Psoas muscle (tissue), 8 donors: ENCODE results near the gene UBE2F. TPM values are rescaled to one million over a fixed set of nuclear protein-coding genes. Genes with fewer than 3 reads are reported as not detected.

ENCODE experiments used
- ATAC-seq, 4 donors: fragments of 200-7000 bp; cut with Tn5 transposase; one replicate each; pipeline ENCODE4 v1.9.1; 2020; ENCODE audit warnings: moderate library complexity in 3 of 4, mild to moderate bottlenecking in 2 of 4
- DNase-seq, 2 donors: peaks; one replicate each; pipeline ENCODE4 v3.0.0-alpha.2; 2020
- H3K27ac ChIP-seq: fragments of 200-600 bp; one replicate; pipeline ENCODE4 v1.8.0; 2022
- H3K27me3 ChIP-seq, 3 donors: fragments of 200-600 bp in 1 of 3; one replicate each; pipeline versions ENCODE4 v1.6.1 to v1.8.0; 2013 to 2022; ENCODE audit warnings: low read length in 2 of 3, mild to moderate bottlenecking in 2 of 3, moderate library complexity in 1 of 3; ENCODE audit not compliant: insufficient read depth in 3 of 3
- H3K36me3 ChIP-seq, 2 donors: fragments of 200-600 bp in 1 of 2; one replicate each; pipeline versions ENCODE4 v1.6.1 to v1.8.0; 2013 to 2022; ENCODE audit warnings: low read depth in 1 of 2, mild to moderate bottlenecking in 1 of 2, moderate library complexity in 1 of 2; ENCODE audit not compliant: insufficient read depth in 1 of 2
- H3K4me1 ChIP-seq: fragments of 200-600 bp; one replicate; pipeline ENCODE4 v1.8.0; 2022
- H3K4me3 ChIP-seq: fragments of 200-600 bp; one replicate; pipeline ENCODE4 v1.8.0; 2022; ENCODE audit warnings: mild to moderate bottlenecking
- H3K9me3 ChIP-seq: fragments of 200-600 bp; one replicate; pipeline ENCODE4 v1.8.0; 2022
- CTCF ChIP-seq: fragments of 200-600 bp; IDR thresholded peaks from one replicate; pipeline ENCODE4 v1.8.0; 2022; ENCODE audit warnings: antibody characterized with exemption
- WGBS, 3 donors: extraction: QIAGEN DNeasy Blood & Tissue Kit; methylation state at CpG; one replicate each; pipeline versions ENCODE4 v1.1.6 to v1.1.7; 2013; 5-methylcytosine and 5-hydroxymethylcytosine counted together
- intact Hi-C, 2 donors: fragments of 100-400 bp; cut with DNase I; formaldehyde crosslinking; loops; one replicate each; pipeline versions ENCODE4 v1.11.0 to v1.14.2; 2022
- polyA plus RNA-seq, 3 donors: library from polyadenylated mRNA; stranded (reverse); fragments of 200-250 nt; gene quantifications; one replicate each; pipeline ENCODE4 v1.2.3, GENCODE V29; 2013
- total RNA-seq, 4 donors: library from RNA; stranded (reverse); fragmentation: NEBNext Ultra II Directional in 2 of 4; extraction: Animal tissue kit (Norgen Biotek cat#: 25700) in 2 of 4; gene quantifications; one replicate each; pipeline versions ENCODE4 v1.2.1 to v1.2.4, GENCODE V29; 2021 to 2023
- donor health status: healthy with polysubstance abuse.
- donor health status: DM: no; HTN: no; CAD: no; lungs with moderate emphysema.
- donor health status: Bipolar disorder and iron deficiency.
- donor health status: healthy.
- donor health status: DM: yes; HTN: yes; CAD: no.
- donor health status: DM: no; HTN: no; CAD: no.
- donor health status: DM: no; HTN: no; CAD: no.
- donor health status: DM: yes; HTN: yes; CAD: no.

The UBE2F gene
- total and polyA plus RNA-seq, 7 donors, result 46.0 to 134 (median 67.5) TPM

- no peaks in the 10 kb centered on the region for H3K9me3 ChIP-seq
- no peak for TF ChIP-seq CTCF
- H3K27ac ChIP-seq, result no peak overlapping the region
- peaks cover 0 to 37% of the 10 kb centered on the region in 2 donors for H3K36me3 ChIP-seq
- H3K4me1 ChIP-seq, result peaks cover 24% of the 10 kb centered on the region
- intact Hi-C loops, result no loop called here
- DNase-seq, result no peak
- H3K4me3 ChIP-seq, result no peak overlapping the region
- 59 to 79% (median 78%) methylated on average over 3 of the region's 3 CpGs for WGBS, 3 donors
- ATAC-seq, result no peak
- H3K27me3 ChIP-seq, result no peaks in the 10 kb centered on the region
Observed at GRCh38 chr2:237972211-237972610, 5.4 kb downstream of the UBE2F start.

- Histone ChIP-seq H3K4me3 (no peak overlapping the region), H3K27ac (no peak overlapping the region), H3K27me3 (no peaks in the 10 kb centered on the region), H3K4me1 (peaks cover 25% of the 10 kb centered on the region), H3K36me3 (peaks cover 0 to 37% of the 10 kb centered on the region in 2 donors), H3K9me3 (no peaks in the 10 kb centered on the region)
- DNase-seq (no peak), ATAC-seq (no peak)
- TF ChIP-seq CTCF, result no peak
- intact Hi-C loops, result no loop called here
- WGBS, 3 donors, result 70 to 73% (median 70%) methylated on average over 10 of the region's 10 CpGs
Observed at GRCh38 chr2:237972936-237973335, 6.1 kb downstream of the UBE2F start.

GRCh38 chr2:237977380-237977779 is 10.6 kb downstream of the UBE2F start:
- ATAC-seq, result no peak
- intact Hi-C loops, result no loop called here

GRCh38 chr2:237978058-237978712 is 11.4 kb downstream of the UBE2F start:
- ATAC-seq (peak in 2 of 4 donors; percentile 24 to 39), DNase-seq (no peak)
- Histone ChIP-seq H3K9me3 (no peaks in the 10 kb centered on the region), H3K27me3 (no peaks in the 10 kb centered on the region), H3K27ac (no peak overlapping the region), H3K4me3 (no peak overlapping the region), H3K36me3 (peaks cover 0 to 33% of the 10 kb centered on the region in 2 donors), H3K4me1 (peaks cover 36% of the 10 kb centered on the region)
- TF ChIP-seq CTCF, result no peak
- intact Hi-C loops, result no loop called here
- WGBS, 3 donors, result 60 to 73% (median 67%) methylated on average over 8 of the region's 8 CpGs

More at GRCh38 chr2:237977380-237977779, 10.6 kb downstream of the UBE2F start:
- Histone ChIP-seq H3K9me3 (no peaks in the 10 kb centered on the region), H3K4me1 (peaks cover 36% of the 10 kb centered on the region), H3K27ac (no peak overlapping the region), H3K36me3 (peaks cover 0 to 37% of the 10 kb centered on the region in 2 donors), H3K27me3 (no peaks in the 10 kb centered on the region), H3K4me3 (no peak overlapping the region)
- 92 to 98% (median 95%) methylated on average over 2 of the region's 2 CpGs for WGBS, 3 donors
- DNase-seq, result no peak
- TF ChIP-seq CTCF, result no peak

GRCh38 chr2:237979331-237979730 is 12.5 kb downstream of the UBE2F start:
- 79 to 84% (median 79%) methylated on average over 6 of the region's 6 CpGs for WGBS, 3 donors

More at GRCh38 chr2:237979331-237979730, 12.5 kb downstream of the UBE2F start:
- peaks cover 36% of the 10 kb centered on the region for H3K4me1 ChIP-seq
- intact Hi-C loops, result no loop called here
- H3K27me3 ChIP-seq, result no peaks in the 10 kb centered on the region
- ATAC-seq, result no peak
- no peak overlapping the region for H3K4me3 ChIP-seq
- no peak for TF ChIP-seq CTCF
- H3K36me3 ChIP-seq, result peaks cover 0 to 27% of the 10 kb centered on the region in 2 donors
- no peak overlapping the region for H3K27ac ChIP-seq
- DNase-seq, result no peak
- H3K9me3 ChIP-seq, result no peaks in the 10 kb centered on the region
